ENCODE results near the gene C8A.

Gene C8A

DNA sequence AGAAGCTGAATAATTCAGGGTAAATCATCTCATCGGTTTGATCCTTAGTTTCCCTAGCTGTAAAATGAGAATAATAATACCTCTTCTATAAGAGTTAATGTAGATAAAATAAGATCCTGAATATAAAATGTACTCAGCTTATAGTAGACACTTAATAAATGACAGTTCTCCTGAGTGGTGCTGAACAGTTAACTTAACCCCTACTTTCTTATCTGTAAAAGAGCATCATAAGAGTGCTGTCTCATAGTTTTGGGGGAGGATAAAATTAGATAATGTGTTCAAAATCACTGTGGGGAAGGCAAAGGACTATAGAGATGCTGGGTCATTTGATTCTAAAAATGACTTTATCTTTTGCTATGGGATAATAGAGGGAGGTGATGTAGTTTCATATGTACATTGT lies 593 bp downstream of the C8A start:
- H3K27ac ChIP-seq (ENCODE audit: insufficient read depth, low read length, poor library complexity, severe bottlenecking), result no peak overlapping the region
- no peak for DNase-seq
- no peaks in the 10 kb centered on the region for H3K36me3 ChIP-seq (ENCODE audit: control insufficient read depth, insufficient read depth, low read length)
- H3K4me3 ChIP-seq (ENCODE audit: insufficient read depth, low read depth, low read length, poor library complexity, severe bottlenecking), result no peak overlapping the region
- H3K27me3 ChIP-seq (replicated peaks; ENCODE audit: control insufficient read depth, insufficient read depth, low read length, poor library complexity, severe bottlenecking), result no peaks in the 10 kb centered on the region
- no peaks in the 10 kb centered on the region for H3K9me3 ChIP-seq (ENCODE audit: control insufficient read depth, low read length)
- H3K4me1 ChIP-seq (ENCODE audit: control insufficient read depth, insufficient read depth, low read length, poor library complexity, severe bottlenecking), result no peaks in the 10 kb centered on the region

DNA sequence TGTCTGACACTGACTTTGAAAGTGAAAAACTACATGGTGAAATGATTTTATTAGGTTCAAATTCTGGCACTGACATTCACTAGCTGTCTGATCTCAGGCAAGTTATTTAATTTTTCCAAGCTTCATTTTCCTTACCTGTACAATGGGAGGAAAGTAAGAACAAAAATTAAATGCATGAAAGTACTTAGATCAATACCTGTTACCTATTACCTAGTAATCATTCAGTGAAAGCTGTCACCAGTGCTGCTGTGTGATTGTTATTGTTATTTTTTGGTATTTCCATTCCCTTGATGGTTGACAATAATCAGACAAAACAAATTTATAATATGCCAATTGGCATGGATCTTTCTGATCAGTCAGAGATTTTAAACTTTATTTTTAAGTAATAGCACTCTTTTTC lies 1.6 kb downstream of the C8A start:
- Histone ChIP-seq H3K27me3 (replicated peaks; ENCODE audit: control insufficient read depth, insufficient read depth, low read length, poor library complexity, severe bottlenecking) (no peaks in the 10 kb centered on the region), H3K27ac (ENCODE audit: insufficient read depth, low read length, poor library complexity, severe bottlenecking) (no peak overlapping the region), H3K4me1 (ENCODE audit: control insufficient read depth, insufficient read depth, low read length, poor library complexity, severe bottlenecking) (no peaks in the 10 kb centered on the region), H3K4me3 (ENCODE audit: insufficient read depth, low read depth, low read length, poor library complexity, severe bottlenecking) (no peak overlapping the region), H3K36me3 (ENCODE audit: control insufficient read depth, insufficient read depth, low read length) (no peaks in the 10 kb centered on the region), H3K9me3 (ENCODE audit: control insufficient read depth, low read length) (no peaks in the 10 kb centered on the region)
- no peak for DNase-seq

DNA sequence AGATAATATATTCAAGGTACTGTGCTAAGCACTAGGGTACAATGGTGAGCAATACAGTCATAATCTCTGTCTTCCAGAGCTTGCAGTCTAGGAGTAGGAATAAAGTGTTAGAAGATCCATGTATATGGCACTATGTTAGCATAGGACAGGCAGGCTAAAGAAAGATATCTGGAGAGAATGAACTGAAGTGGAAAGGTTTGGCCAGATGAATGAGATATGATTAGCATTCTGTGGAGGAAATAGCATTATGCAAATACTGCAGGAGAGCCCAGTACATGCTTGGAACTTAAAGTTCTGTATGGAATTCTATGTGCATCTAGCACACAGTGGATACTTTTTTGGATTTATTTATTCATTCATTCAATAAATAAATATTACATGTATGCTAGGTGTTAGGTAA lies 4.7 kb downstream of the C8A start:
- no peaks in the 10 kb centered on the region for H3K36me3 ChIP-seq (ENCODE audit: control insufficient read depth, insufficient read depth, low read length)
- H3K27ac ChIP-seq (ENCODE audit: insufficient read depth, low read length, poor library complexity, severe bottlenecking), result no peak overlapping the region
- H3K4me1 ChIP-seq (ENCODE audit: control insufficient read depth, insufficient read depth, low read length, poor library complexity, severe bottlenecking), result no peaks in the 10 kb centered on the region
- no peak overlapping the region for H3K4me3 ChIP-seq (ENCODE audit: insufficient read depth, low read depth, low read length, poor library complexity, severe bottlenecking)
- DNase-seq, result no peak
- H3K9me3 ChIP-seq (ENCODE audit: control insufficient read depth, low read length), result no peaks in the 10 kb centered on the region
- no peaks in the 10 kb centered on the region for H3K27me3 ChIP-seq (replicated peaks; ENCODE audit: control insufficient read depth, insufficient read depth, low read length, poor library complexity, severe bottlenecking)

DNA sequence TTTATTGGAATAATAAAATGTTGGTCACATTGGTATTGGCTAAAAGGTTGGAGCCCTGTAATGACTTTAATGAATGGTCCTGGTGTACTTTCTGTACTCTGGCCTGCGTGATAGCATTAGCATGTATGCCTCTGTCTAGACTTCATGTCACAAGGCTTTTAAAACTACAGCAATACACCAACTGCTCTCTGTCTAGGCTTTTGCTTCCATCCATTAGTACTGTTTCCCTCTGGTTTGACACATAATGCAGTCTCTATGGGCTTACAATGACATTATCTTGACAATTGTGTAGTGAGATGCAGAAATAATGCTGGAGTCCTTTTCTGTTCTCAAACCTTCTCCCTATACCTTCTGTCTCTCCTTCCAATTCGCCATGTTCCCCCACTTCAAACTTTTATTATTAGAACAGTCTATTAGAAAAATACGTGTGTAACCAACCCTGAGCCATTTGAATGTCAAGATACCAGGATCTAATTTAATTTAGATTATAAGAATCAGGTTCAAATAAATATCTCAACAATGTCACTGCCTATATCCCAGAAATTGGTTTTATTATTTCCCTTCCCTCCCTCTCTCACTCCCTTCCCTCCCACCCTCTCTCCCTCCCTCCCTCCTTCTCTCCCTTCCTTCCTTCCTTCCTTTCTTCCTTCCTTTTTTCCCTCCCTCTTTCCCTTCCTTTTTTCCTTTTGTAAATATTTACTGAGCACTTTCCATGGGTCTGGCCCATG lies 8.8 kb downstream of the C8A start:
- Histone ChIP-seq H3K9me3 (ENCODE audit: control insufficient read depth, low read length) (no peaks in the 10 kb centered on the region), H3K36me3 (ENCODE audit: control insufficient read depth, insufficient read depth, low read length) (no peaks in the 10 kb centered on the region), H3K4me3 (ENCODE audit: insufficient read depth, low read depth, low read length, poor library complexity, severe bottlenecking) (no peak overlapping the region), H3K27me3 (replicated peaks; ENCODE audit: control insufficient read depth, insufficient read depth, low read length, poor library complexity, severe bottlenecking) (no peaks in the 10 kb centered on the region), H3K4me1 (ENCODE audit: control insufficient read depth, insufficient read depth, low read length, poor library complexity, severe bottlenecking) (no peaks in the 10 kb centered on the region), H3K27ac (ENCODE audit: insufficient read depth, low read length, poor library complexity, severe bottlenecking) (no peak overlapping the region)
- DNase-seq, result no peak

DNA sequence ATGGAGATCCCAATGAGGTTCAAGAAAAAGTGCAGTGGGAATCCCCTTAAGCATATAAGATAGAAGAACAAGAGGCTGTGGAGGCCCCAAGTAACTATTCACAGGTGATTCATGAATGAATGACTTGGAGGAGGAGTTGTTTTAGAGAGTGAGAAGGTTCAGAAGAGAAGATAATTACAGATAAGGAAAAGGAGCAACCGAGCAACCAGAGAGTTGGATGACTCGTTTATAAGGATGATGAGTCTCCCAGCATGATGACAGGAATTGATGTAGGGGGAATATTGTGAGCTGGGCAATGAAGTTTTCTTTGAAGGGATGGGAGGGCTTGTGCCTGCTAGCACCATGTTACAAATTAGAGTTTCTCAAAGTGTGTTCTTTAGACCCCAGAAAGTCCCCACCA lies 9.8 kb downstream of the C8A start:
- H3K9me3 ChIP-seq (ENCODE audit: control insufficient read depth, low read length), result no peaks in the 10 kb centered on the region
- no peaks in the 10 kb centered on the region for H3K36me3 ChIP-seq (ENCODE audit: control insufficient read depth, insufficient read depth, low read length)
- H3K27me3 ChIP-seq (replicated peaks; ENCODE audit: control insufficient read depth, insufficient read depth, low read length, poor library complexity, severe bottlenecking), result no peaks in the 10 kb centered on the region
- no peaks in the 10 kb centered on the region for H3K4me1 ChIP-seq (ENCODE audit: control insufficient read depth, insufficient read depth, low read length, poor library complexity, severe bottlenecking)
- no peak overlapping the region for H3K27ac ChIP-seq (ENCODE audit: insufficient read depth, low read length, poor library complexity, severe bottlenecking)
- no peak overlapping the region for H3K4me3 ChIP-seq (ENCODE audit: insufficient read depth, low read depth, low read length, poor library complexity, severe bottlenecking)
- no peak for DNase-seq

DNA sequence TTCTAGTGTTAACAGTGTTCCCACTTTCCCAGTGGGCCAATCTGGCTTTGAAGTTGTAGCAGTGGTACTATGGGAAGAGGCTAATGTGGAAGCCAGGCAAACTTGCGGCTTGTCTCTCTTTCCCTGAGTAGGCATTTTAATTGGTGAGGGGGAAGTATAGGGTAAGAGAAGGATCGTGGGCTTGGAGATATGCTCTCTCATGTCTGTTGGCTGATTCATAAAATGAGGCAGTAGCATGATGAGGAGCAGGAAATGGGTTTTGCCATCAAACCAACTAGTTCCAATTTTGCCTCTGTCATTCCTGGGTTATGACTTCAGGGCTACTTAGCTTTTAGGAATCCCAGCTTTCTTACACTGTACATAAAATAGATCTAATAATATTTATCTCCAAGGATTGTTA lies 12.1 kb downstream of the C8A start:
- no peak for DNase-seq
- H3K9me3 ChIP-seq (ENCODE audit: control insufficient read depth, low read length), result no peaks in the 10 kb centered on the region
- no peaks in the 10 kb centered on the region for H3K36me3 ChIP-seq (ENCODE audit: control insufficient read depth, insufficient read depth, low read length)
- H3K27ac ChIP-seq (ENCODE audit: insufficient read depth, low read length, poor library complexity, severe bottlenecking), result no peak overlapping the region
- no peak overlapping the region for H3K4me3 ChIP-seq (ENCODE audit: insufficient read depth, low read depth, low read length, poor library complexity, severe bottlenecking)
- no peaks in the 10 kb centered on the region for H3K4me1 ChIP-seq (ENCODE audit: control insufficient read depth, insufficient read depth, low read length, poor library complexity, severe bottlenecking)
- no peaks in the 10 kb centered on the region for H3K27me3 ChIP-seq (replicated peaks; ENCODE audit: control insufficient read depth, insufficient read depth, low read length, poor library complexity, severe bottlenecking)

DNA sequence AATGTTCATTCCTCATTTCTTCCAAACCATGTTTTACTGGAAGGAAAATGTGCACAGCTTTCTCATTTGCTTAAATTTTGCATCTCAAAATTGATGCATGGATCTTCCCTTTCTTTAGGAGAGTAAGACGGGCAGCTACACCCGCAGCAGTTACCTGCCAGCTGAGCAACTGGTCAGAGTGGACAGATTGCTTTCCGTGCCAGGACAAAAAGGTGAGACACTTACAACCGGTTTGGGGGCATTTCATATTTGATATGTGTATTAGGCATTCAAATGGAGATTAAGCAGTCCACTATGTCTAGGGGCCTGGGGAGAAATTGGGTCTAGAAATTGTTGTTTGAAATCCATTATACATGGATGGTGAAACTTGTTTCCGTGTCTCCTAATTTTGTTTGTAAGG lies 12.9 kb downstream of the C8A start:
- H3K27ac ChIP-seq (ENCODE audit: insufficient read depth, low read length, poor library complexity, severe bottlenecking), result no peak overlapping the region

DNA sequence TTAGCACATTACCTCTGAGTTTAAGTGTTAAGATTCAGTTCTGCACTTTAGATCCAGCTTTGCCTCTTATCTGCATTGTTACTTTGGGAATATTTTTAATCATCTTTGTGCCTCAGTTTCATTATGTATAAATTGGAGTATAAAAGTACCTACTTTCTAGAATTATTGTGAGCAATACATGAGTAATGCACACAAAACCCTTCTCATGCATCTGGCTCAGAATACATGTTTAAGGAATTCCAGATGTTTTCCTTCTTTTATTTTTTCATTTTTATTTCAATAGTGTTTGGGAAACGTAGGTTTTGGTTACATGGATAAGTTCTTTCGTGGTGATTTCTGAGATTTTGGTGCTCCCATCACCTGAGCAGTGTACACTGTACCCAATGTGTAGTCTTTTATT lies 14.2 kb downstream of the C8A start:
- Histone ChIP-seq H3K4me1 (ENCODE audit: control insufficient read depth, insufficient read depth, low read length, poor library complexity, severe bottlenecking) (no peaks in the 10 kb centered on the region), H3K27ac (ENCODE audit: insufficient read depth, low read length, poor library complexity, severe bottlenecking) (no peak overlapping the region), H3K36me3 (ENCODE audit: control insufficient read depth, insufficient read depth, low read length) (no peaks in the 10 kb centered on the region), H3K27me3 (replicated peaks; ENCODE audit: control insufficient read depth, insufficient read depth, low read length, poor library complexity, severe bottlenecking) (no peaks in the 10 kb centered on the region), H3K9me3 (ENCODE audit: control insufficient read depth, low read length) (no peaks in the 10 kb centered on the region), H3K4me3 (ENCODE audit: insufficient read depth, low read depth, low read length, poor library complexity, severe bottlenecking) (no peak overlapping the region)
- DNase-seq, result no peak

More for the DNA sequence above, 12.9 kb downstream of the C8A start:
- H3K4me1 ChIP-seq (ENCODE audit: control insufficient read depth, insufficient read depth, low read length, poor library complexity, severe bottlenecking), result no peaks in the 10 kb centered on the region
- no peaks in the 10 kb centered on the region for H3K36me3 ChIP-seq (ENCODE audit: control insufficient read depth, insufficient read depth, low read length)
- DNase-seq, result no peak
- H3K9me3 ChIP-seq (ENCODE audit: control insufficient read depth, low read length), result no peaks in the 10 kb centered on the region
- H3K4me3 ChIP-seq (ENCODE audit: insufficient read depth, low read depth, low read length, poor library complexity, severe bottlenecking), result no peak overlapping the region
- no peaks in the 10 kb centered on the region for H3K27me3 ChIP-seq (replicated peaks; ENCODE audit: control insufficient read depth, insufficient read depth, low read length, poor library complexity, severe bottlenecking)

DNA sequence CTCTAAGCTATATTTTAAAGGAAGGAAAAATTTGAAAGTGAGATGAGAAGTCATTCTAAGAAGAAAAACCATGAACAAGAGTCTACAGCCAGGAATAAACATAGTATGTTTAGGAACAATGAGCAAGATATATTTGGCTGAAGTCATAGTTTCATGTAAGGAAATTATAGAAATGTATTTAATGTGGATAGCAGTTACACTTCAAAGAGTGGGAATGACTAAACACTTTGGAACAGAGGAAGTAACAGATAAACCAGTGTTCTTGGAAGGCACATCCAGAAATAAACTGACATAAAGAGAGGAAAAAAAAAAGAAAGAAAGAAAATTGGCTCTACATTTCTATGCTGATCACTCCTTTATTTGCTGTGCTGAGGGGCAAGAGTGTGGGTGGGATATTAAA lies 18.0 kb downstream of the C8A start:
- no peak overlapping the region for H3K4me3 ChIP-seq (ENCODE audit: insufficient read depth, low read depth, low read length, poor library complexity, severe bottlenecking)
- no peaks in the 10 kb centered on the region for H3K4me1 ChIP-seq (ENCODE audit: control insufficient read depth, insufficient read depth, low read length, poor library complexity, severe bottlenecking)
- H3K9me3 ChIP-seq (ENCODE audit: control insufficient read depth, low read length), result no peaks in the 10 kb centered on the region
- H3K36me3 ChIP-seq (ENCODE audit: control insufficient read depth, insufficient read depth, low read length), result no peaks in the 10 kb centered on the region
- no peak overlapping the region for H3K27ac ChIP-seq (ENCODE audit: insufficient read depth, low read length, poor library complexity, severe bottlenecking)
- no peak for DNase-seq
- H3K27me3 ChIP-seq (replicated peaks; ENCODE audit: control insufficient read depth, insufficient read depth, low read length, poor library complexity, severe bottlenecking), result no peaks in the 10 kb centered on the region

DNA sequence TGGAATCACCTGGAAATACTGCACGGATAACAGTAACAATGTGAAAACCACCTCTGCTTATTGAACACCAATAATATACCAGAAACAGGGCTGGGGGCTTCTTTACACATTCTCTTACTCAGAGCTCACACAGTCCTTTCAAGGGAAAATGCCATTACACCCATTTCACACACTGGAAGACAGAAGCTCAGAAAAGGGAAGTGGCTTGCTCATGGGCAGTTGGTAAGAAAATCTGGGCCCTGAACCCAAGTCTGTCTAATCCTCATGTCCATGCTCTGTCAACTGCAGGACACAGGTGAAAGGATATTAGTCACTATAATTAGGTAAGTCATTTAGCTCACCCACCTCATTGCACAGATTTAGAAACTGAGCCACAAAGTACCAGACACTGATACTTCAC lies 18.6 kb downstream of the C8A start:
- no peak overlapping the region for H3K27ac ChIP-seq (ENCODE audit: insufficient read depth, low read length, poor library complexity, severe bottlenecking)
- DNase-seq, result no peak
- no peaks in the 10 kb centered on the region for H3K4me1 ChIP-seq (ENCODE audit: control insufficient read depth, insufficient read depth, low read length, poor library complexity, severe bottlenecking)
- no peaks in the 10 kb centered on the region for H3K27me3 ChIP-seq (replicated peaks; ENCODE audit: control insufficient read depth, insufficient read depth, low read length, poor library complexity, severe bottlenecking)
- H3K4me3 ChIP-seq (ENCODE audit: insufficient read depth, low read depth, low read length, poor library complexity, severe bottlenecking), result no peak overlapping the region
- H3K36me3 ChIP-seq (ENCODE audit: control insufficient read depth, insufficient read depth, low read length), result no peaks in the 10 kb centered on the region
- H3K9me3 ChIP-seq (ENCODE audit: control insufficient read depth, low read length), result no peaks in the 10 kb centered on the region
